Neural cell (in vitro differentiated cells): ENCODE data around the gene WDR37. TPM values are rescaled to one million over a fixed set of nuclear protein-coding genes. Genes with fewer than 3 reads are reported as not detected.
"Not testable (repeated sequence)": the region's sequence is repeated elsewhere in the genome, so short reads cannot be mapped to it uniquely, and the experiment has no call there.

Source experiments
- H2AFZ ChIP-seq: fragments of 200-600, 300-800 bp; sonication (generic), shearing (Covaris generic); 2 replicates; pipeline ENCODE4 v1.6.0; 2014; ENCODE audit warnings: low read depth, mild to moderate bottlenecking, antibody characterized with exemption, low read length, moderate library complexity
- H3F3A ChIP-seq: fragments of 200-600 bp; shearing (Covaris generic); 2 replicates; pipeline ENCODE4 v1.6.1; 2016; ENCODE audit warnings: mild to moderate bottlenecking, moderate library complexity, mixed read lengths, antibody characterized with exemption, low read length; ENCODE audit not compliant: insufficient read depth, poor library complexity, severe bottlenecking
- H3K27ac ChIP-seq: fragments of 200-600, 300-800 bp; sonication (generic), shearing (Covaris generic); 2 replicates; pipeline ENCODE4 v1.5.1; 2014; ENCODE audit warnings: mild to moderate bottlenecking, low read length, moderate library complexity
- H3K27me3 ChIP-seq: fragments of 300-800, 200-600 bp; sonication (generic), shearing (Covaris generic); 2 replicates; pipeline ENCODE4 v1.6.0; 2014; ENCODE audit warnings: mild to moderate bottlenecking, low read depth, low read length, moderate library complexity; ENCODE audit not compliant: insufficient read depth
- H3K36me3 ChIP-seq: fragments of 300-800, 200-600 bp; sonication (generic), shearing (Covaris generic); 2 replicates; pipeline ENCODE4 v1.5.1; 2014; ENCODE audit warnings: mild to moderate bottlenecking, antibody characterized with exemption, low read length, moderate library complexity; ENCODE audit not compliant: insufficient read depth
- H3K4me2 ChIP-seq: fragments of 300-800, 200-600 bp; sonication (generic), shearing (Covaris generic); 2 replicates; pipeline ENCODE4 v1.6.0; 2014; ENCODE audit warnings: mild to moderate bottlenecking, low read length
- H3K4me3 ChIP-seq: fragments of 300-800, 200-600 bp; sonication (generic), shearing (Covaris generic); 2 replicates; pipeline ENCODE4 v1.5.1; 2014; ENCODE audit warnings: mild to moderate bottlenecking, low read length, moderate library complexity
- H3K79me2 ChIP-seq: fragments of 200-600 bp; shearing (Covaris generic); replicated peaks from 2 replicates; pipeline ENCODE4 v1.6.0; 2014; ENCODE audit warnings: mild to moderate bottlenecking, low read length, moderate library complexity; ENCODE audit not compliant: insufficient read depth
- H3K9ac ChIP-seq: fragments of 300-800, 200-600 bp; sonication (generic), shearing (Covaris generic); 2 replicates; pipeline ENCODE4 v1.6.1; 2016; ENCODE audit warnings: mild to moderate bottlenecking, low read length, mixed read lengths
- H3K9me2 ChIP-seq: fragments of 200-600 bp; shearing (Covaris generic); 2 replicates; pipeline ENCODE4 v1.6.1; 2016; ENCODE audit warnings: mild to moderate bottlenecking, low read length, mixed read lengths; ENCODE audit not compliant: insufficient read depth
- H3K9me3 ChIP-seq: fragments of 200-600, 300-800 bp; sonication (generic), shearing (Covaris generic); 2 replicates; pipeline ENCODE4 v1.6.1; 2016; ENCODE audit warnings: mild to moderate bottlenecking, mixed run types, low read length, moderate library complexity, mixed read lengths
- H4K20me1 ChIP-seq: fragments of 200-600 bp; shearing (Covaris generic); 2 replicates; pipeline ENCODE4 v1.6.1; 2016; ENCODE audit warnings: mild to moderate bottlenecking, mixed run types; ENCODE audit not compliant: insufficient read depth
- CTCF ChIP-seq: fragments of 450-650 bp; IDR thresholded peaks from 2 replicates; pipeline ENCODE4 v1.5.1; 2014; ENCODE audit warnings: antibody characterized with exemption, mild to moderate bottlenecking, moderate library complexity; ENCODE audit not compliant: poor library complexity, severe bottlenecking
- EP300 ChIP-seq: fragments of 450-650 bp; conservative IDR thresholded peaks from 2 replicates; pipeline ENCODE4 v1.6.1; 2014; ENCODE audit warnings: antibody characterized with exemption, mild to moderate bottlenecking, moderate library complexity; ENCODE audit not compliant: poor library complexity, severe bottlenecking
- EZH2 ChIP-seq: fragments of 200-600, 300-800 bp; shearing (Covaris generic), sonication (generic); IDR thresholded peaks from 2 replicates; pipeline ENCODE4 v1.6.1; 2014; ENCODE audit warnings: antibody characterized with exemption, low read length, borderline replicate concordance, mild to moderate bottlenecking; ENCODE audit not compliant: insufficient read depth, poor library complexity, severe bottlenecking
- MXI1 ChIP-seq: fragments of 450-650 bp; conservative IDR thresholded peaks from 2 replicates; pipeline ENCODE4 v1.6.1; 2014; ENCODE audit warnings: antibody characterized with exemption, mild to moderate bottlenecking; ENCODE audit not compliant: poor library complexity, severe bottlenecking
- POLR2AphosphoS5 ChIP-seq: IDR thresholded peaks from 2 replicates; pipeline ENCODE4 v1.6.1; 2012
- RAD21 ChIP-seq: fragments of 450-650 bp; conservative IDR thresholded peaks from 2 replicates; pipeline ENCODE4 v1.6.1; 2014; ENCODE audit warnings: antibody characterized with exemption, mild to moderate bottlenecking, moderate library complexity
- SMC3 ChIP-seq: fragments of 450-650 bp; conservative IDR thresholded peaks from 2 replicates; pipeline ENCODE4 v1.6.1; 2014; ENCODE audit warnings: antibody characterized with exemption, mild to moderate bottlenecking, moderate library complexity; ENCODE audit not compliant: poor library complexity
- TAF1 ChIP-seq: IDR thresholded peaks from 2 replicates; pipeline ENCODE4 v1.6.1; 2012; ENCODE audit warnings: low read depth
- polyA plus RNA-seq: library from polyadenylated mRNA; depleted of rRNA; stranded (reverse); fragments of >200 nt; gene quantifications from 2 replicates; pipeline ENCODE4 v1.2.3, GENCODE V29; 2014
- TF ChIP-seq, protein P1 (sequence below): IDR thresholded peaks from 2 replicates; pipeline ENCODE4 v1.6.1; 2012; ENCODE audit warnings: borderline replicate concordance

WDR37 gene
- polyA plus RNA-seq, 1 donor from 2014 or later: 32.3 TPM

- Histone ChIP-seq H3K4me3 (no peak overlapping the region), H2AFZ (no peak overlapping the region), H3K36me3 (no peaks in the 10 kb centered on the region), H3K9ac (no peak overlapping the region), H3K79me2 (no peaks in the 10 kb centered on the region), H3K4me2 (no peak overlapping the region), H4K20me1 (no peaks in the 10 kb centered on the region), H3K27ac (no peak overlapping the region), H3F3A (no peaks in the 10 kb centered on the region), H3K9me2 (no peaks in the 10 kb centered on the region), H3K9me3 (no peaks in the 10 kb centered on the region), H3K27me3 (no peaks in the 10 kb centered on the region)
- TF ChIP-seq TAF1 (no peak), MXI1 (no peak), POLR2AphosphoS5 (no peak), RAD21 (no peak), EZH2 (no peak), EP300 (no peak), SMC3 (no peak), CTCF (no peak)
- TF ChIP-seq, protein P1, sequence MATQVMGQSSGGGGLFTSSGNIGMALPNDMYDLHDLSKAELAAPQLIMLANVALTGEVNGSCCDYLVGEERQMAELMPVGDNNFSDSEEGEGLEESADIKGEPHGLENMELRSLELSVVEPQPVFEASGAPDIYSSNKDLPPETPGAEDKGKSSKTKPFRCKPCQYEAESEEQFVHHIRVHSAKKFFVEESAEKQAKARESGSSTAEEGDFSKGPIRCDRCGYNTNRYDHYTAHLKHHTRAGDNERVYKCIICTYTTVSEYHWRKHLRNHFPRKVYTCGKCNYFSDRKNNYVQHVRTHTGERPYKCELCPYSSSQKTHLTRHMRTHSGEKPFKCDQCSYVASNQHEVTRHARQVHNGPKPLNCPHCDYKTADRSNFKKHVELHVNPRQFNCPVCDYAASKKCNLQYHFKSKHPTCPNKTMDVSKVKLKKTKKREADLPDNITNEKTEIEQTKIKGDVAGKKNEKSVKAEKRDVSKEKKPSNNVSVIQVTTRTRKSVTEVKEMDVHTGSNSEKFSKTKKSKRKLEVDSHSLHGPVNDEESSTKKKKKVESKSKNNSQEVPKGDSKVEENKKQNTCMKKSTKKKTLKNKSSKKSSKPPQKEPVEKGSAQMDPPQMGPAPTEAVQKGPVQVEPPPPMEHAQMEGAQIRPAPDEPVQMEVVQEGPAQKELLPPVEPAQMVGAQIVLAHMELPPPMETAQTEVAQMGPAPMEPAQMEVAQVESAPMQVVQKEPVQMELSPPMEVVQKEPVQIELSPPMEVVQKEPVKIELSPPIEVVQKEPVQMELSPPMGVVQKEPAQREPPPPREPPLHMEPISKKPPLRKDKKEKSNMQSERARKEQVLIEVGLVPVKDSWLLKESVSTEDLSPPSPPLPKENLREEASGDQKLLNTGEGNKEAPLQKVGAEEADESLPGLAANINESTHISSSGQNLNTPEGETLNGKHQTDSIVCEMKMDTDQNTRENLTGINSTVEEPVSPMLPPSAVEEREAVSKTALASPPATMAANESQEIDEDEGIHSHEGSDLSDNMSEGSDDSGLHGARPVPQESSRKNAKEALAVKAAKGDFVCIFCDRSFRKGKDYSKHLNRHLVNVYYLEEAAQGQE: no peak
Measured at GRCh38 chr10:1157615-1157933, 101.4 kb downstream of the WDR37 start.

DNA sequence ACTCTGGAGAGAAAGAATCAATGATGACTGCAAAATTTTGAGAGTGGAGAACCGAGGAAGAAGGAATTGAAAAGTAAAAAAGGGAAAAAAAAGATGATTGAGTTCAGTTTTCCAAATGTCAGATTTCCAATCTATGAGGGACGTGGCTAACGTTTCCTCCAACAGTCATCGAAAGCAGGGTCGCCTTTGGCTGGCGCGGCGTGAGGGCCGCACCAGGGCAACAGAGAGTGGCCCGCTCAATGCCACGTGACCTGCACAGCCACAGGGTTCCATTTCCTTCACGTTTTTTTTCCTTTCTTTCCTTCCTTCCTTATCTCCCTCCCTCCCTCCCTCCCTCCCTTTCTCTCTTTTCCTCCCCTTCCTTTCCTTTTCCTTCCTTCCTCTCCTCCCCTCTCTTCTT is 101.9 kb downstream of the WDR37 start:
- Histone ChIP-seq H3F3A (no peaks in the 10 kb centered on the region), H3K4me2 (no peak overlapping the region)

GRCh38 chr10:1158536-1158935 is 102.4 kb downstream of the WDR37 start:
- H3K4me3 ChIP-seq, H3K9me2 ChIP-seq, H3K36me3 ChIP-seq, H3K27me3 ChIP-seq, H3K27ac ChIP-seq, H3K4me2 ChIP-seq, H3K9me3 ChIP-seq, H2AFZ ChIP-seq, H3F3A ChIP-seq, H3K79me2 ChIP-seq, H3K9ac ChIP-seq, H4K20me1 ChIP-seq: not testable (repeated sequence)

More for the DNA sequence above, 101.9 kb downstream of the WDR37 start:
- no peaks in the 10 kb centered on the region for H4K20me1 ChIP-seq
- no peaks in the 10 kb centered on the region for H3K79me2 ChIP-seq
- H3K36me3 ChIP-seq: no peaks in the 10 kb centered on the region
- H3K4me3 ChIP-seq: no peak overlapping the region
- no peaks in the 10 kb centered on the region for H3K9me3 ChIP-seq
- H3K9me2 ChIP-seq: no peaks in the 10 kb centered on the region
- H2AFZ ChIP-seq: no peak overlapping the region
- TF ChIP-seq EP300: no peak
- no peak for TF ChIP-seq CTCF
- TF ChIP-seq RAD21: no peak
- no peak for TF ChIP-seq TAF1
- TF ChIP-seq SMC3: no peak
- H3K9ac ChIP-seq: no peak overlapping the region
- H3K27ac ChIP-seq: no peak overlapping the region
- no peaks in the 10 kb centered on the region for H3K27me3 ChIP-seq
